ENCODE measurements around the gene MIPEP. TPM values are rescaled to one million over a fixed set of nuclear protein-coding genes. Genes with fewer than 3 reads are reported as not detected.

MIPEP gene
- total RNA-seq, 1 experiment from 2014 or later, result 18.6 TPM

- CTCF ChIA-PET, result no interaction called here
- H4K20me1 ChIP-seq (ENCODE audit: insufficient read depth), result 0 out of 2 replicates have a peak, but pooled peaks cover 5% of the 10 kb centered on the region
- POLR2A ChIA-PET (ENCODE audit: unreplicated experiment), result no interaction called here
- peaks cover 12% of the 10 kb centered on the region for H3K4me1 ChIP-seq (replicated peaks; ENCODE audit: insufficient read depth)
- no peak overlapping the region for H3K4me2 ChIP-seq
- no TSS peak for BruUV-seq (replicated peaks)
- H3F3A ChIP-seq (ENCODE audit: insufficient read depth, low read depth), result no peaks in the 10 kb centered on the region
- DNase-seq, result no peak
- H3K27me3 ChIP-seq (ENCODE audit: insufficient read depth, low read depth), result no peaks in the 10 kb centered on the region
- no peaks in the 10 kb centered on the region for H3K9me3 ChIP-seq (ENCODE audit: insufficient read depth, low read depth)
- H3K36me3 ChIP-seq (ENCODE audit: low read depth), result no peaks in the 10 kb centered on the region
- no peak for TF ChIP-seq EZH2 (IDR thresholded peaks at IDR 0.05; ENCODE audit: low read depth)
- TF ChIP-seq, protein P1, sequence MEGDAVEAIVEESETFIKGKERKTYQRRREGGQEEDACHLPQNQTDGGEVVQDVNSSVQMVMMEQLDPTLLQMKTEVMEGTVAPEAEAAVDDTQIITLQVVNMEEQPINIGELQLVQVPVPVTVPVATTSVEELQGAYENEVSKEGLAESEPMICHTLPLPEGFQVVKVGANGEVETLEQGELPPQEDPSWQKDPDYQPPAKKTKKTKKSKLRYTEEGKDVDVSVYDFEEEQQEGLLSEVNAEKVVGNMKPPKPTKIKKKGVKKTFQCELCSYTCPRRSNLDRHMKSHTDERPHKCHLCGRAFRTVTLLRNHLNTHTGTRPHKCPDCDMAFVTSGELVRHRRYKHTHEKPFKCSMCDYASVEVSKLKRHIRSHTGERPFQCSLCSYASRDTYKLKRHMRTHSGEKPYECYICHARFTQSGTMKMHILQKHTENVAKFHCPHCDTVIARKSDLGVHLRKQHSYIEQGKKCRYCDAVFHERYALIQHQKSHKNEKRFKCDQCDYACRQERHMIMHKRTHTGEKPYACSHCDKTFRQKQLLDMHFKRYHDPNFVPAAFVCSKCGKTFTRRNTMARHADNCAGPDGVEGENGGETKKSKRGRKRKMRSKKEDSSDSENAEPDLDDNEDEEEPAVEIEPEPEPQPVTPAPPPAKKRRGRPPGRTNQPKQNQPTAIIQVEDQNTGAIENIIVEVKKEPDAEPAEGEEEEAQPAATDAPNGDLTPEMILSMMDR (conservative IDR thresholded peaks at IDR 0.05), result no peak
- no peaks in the 10 kb centered on the region for H3K9me2 ChIP-seq (ENCODE audit: insufficient read depth)
- H2AFZ ChIP-seq, result no peak overlapping the region
- no peaks in the 10 kb centered on the region for H3K79me2 ChIP-seq (ENCODE audit: low read depth)
- intact Hi-C loops (cut with micrococcal nuclease; ENCODE audit: unreplicated experiment), result no loop called here
- no peak overlapping the region for H3K27ac ChIP-seq
- no peak overlapping the region for H3K4me3 ChIP-seq
These were observed 14.7 kb upstream of the MIPEP start for GRCh38 chr13:23903906-23904280.

GRCh38 chr13:23902975-23903905 is 14.0 kb upstream of the MIPEP start:
- peaks cover 12% of the 10 kb centered on the region for H3K4me1 ChIP-seq (replicated peaks; ENCODE audit: insufficient read depth)
- no TSS peak for BruUV-seq (replicated peaks)
- TF ChIP-seq, protein P1 (conservative IDR thresholded peaks at IDR 0.05), result no peak
- ChIA-PET POLR2A (ENCODE audit: unreplicated experiment) (no interaction called here), CTCF (no interaction called here)
- intact Hi-C loops (cut with micrococcal nuclease; ENCODE audit: unreplicated experiment), result no loop called here
- H3K9me2 ChIP-seq (ENCODE audit: insufficient read depth), result no peaks in the 10 kb centered on the region
- no peaks in the 10 kb centered on the region for H3K36me3 ChIP-seq (ENCODE audit: low read depth)
- no peaks in the 10 kb centered on the region for H3F3A ChIP-seq (ENCODE audit: insufficient read depth, low read depth)
- H3K27me3 ChIP-seq (ENCODE audit: insufficient read depth, low read depth), result no peaks in the 10 kb centered on the region
- 0 out of 2 replicates have a peak, but pooled peaks cover 5% of the 10 kb centered on the region for H4K20me1 ChIP-seq (ENCODE audit: insufficient read depth)
- no peaks in the 10 kb centered on the region for H3K79me2 ChIP-seq (ENCODE audit: low read depth)
- H2AFZ ChIP-seq, result no peak overlapping the region
- no peaks in the 10 kb centered on the region for H3K9me3 ChIP-seq (ENCODE audit: insufficient read depth, low read depth)
- no peak overlapping the region for H3K27ac ChIP-seq
- H3K4me2 ChIP-seq, result no peak overlapping the region
- no peak for DNase-seq
- no peak overlapping the region for H3K4me3 ChIP-seq

GRCh38 chr13:23901365-23901764 is 12.2 kb upstream of the MIPEP start:
- H3K4me1 ChIP-seq (replicated peaks; ENCODE audit: insufficient read depth), result peaks cover 12% of the 10 kb centered on the region
- CTCF ChIA-PET, result interaction anchor here (0.6 kb wide), 1 partner anchor 881 kb away, joined by 3 read pairs; no protein-coding TSS in a partner anchor
- intact Hi-C loops (cut with micrococcal nuclease; ENCODE audit: unreplicated experiment), result no loop called here
- no peaks in the 10 kb centered on the region for H3K9me2 ChIP-seq (ENCODE audit: insufficient read depth)
- H3K4me3 ChIP-seq, result no peak overlapping the region
- no peak overlapping the region for H3K27ac ChIP-seq
- H4K20me1 ChIP-seq (ENCODE audit: insufficient read depth), result 0 out of 2 replicates have a peak, but pooled peaks cover 5% of the 10 kb centered on the region
- no peaks in the 10 kb centered on the region for H3K79me2 ChIP-seq (ENCODE audit: low read depth)
- H3K27me3 ChIP-seq (ENCODE audit: insufficient read depth, low read depth), result no peaks in the 10 kb centered on the region
- POLR2A ChIA-PET (ENCODE audit: unreplicated experiment), result no interaction called here
- no peaks in the 10 kb centered on the region for H3K36me3 ChIP-seq (ENCODE audit: low read depth)
- H3K9me3 ChIP-seq (ENCODE audit: insufficient read depth, low read depth), result no peaks in the 10 kb centered on the region
- no peak overlapping the region for H2AFZ ChIP-seq
- TF ChIP-seq, protein P1 (conservative IDR thresholded peaks at IDR 0.05), result no peak
- TF ChIP-seq EZH2 (IDR thresholded peaks at IDR 0.05; ENCODE audit: low read depth), result no peak
- H3F3A ChIP-seq (ENCODE audit: insufficient read depth, low read depth), result no peaks in the 10 kb centered on the region
- DNase-seq, result peak in 1 of 2 experiments; percentile 64
- BruUV-seq (replicated peaks), result no TSS peak
- H3K4me2 ChIP-seq, result peak overlapping the region; percentile 30

Data from PC-9 (cell line).